GM23248 (cell line): ENCODE data around the gene SNX32. TPM values are rescaled to one million over a fixed set of nuclear protein-coding genes. Genes with fewer than 3 reads are reported as not detected.

ENCODE experiments used
- DNase-seq: peaks from one replicate; pipeline ENCODE4 v3.0.0-alpha.2; 2015
- H2AFZ ChIP-seq: fragments of 200-600 bp; sonication (generic); 2 replicates; pipeline ENCODE4 v1.6.1; 2016; ENCODE audit warnings: antibody characterized with exemption
- H3F3A ChIP-seq: fragments of 200-600 bp; sonication (generic); 2 replicates; pipeline ENCODE4 v1.6.1; 2016; ENCODE audit warnings: mild to moderate bottlenecking, antibody characterized with exemption, mixed run types; ENCODE audit not compliant: insufficient read depth
- H3K27ac ChIP-seq: fragments of 200-600 bp; sonication (generic); 2 replicates; pipeline ENCODE4 v1.5.1; 2016; ENCODE audit warnings: mild to moderate bottlenecking
- H3K27me3 ChIP-seq: fragments of 200-600 bp; sonication (generic); replicated peaks from 2 replicates; pipeline ENCODE4 v1.6.1; 2016; ENCODE audit warnings: mild to moderate bottlenecking; ENCODE audit not compliant: insufficient read depth
- H3K36me3 ChIP-seq: fragments of 200-600 bp; sonication (generic); 2 replicates; pipeline ENCODE4 v1.6.1; 2016; ENCODE audit warnings: low read depth, mild to moderate bottlenecking
- H3K4me1 ChIP-seq: fragments of 200-600 bp; sonication (generic); 2 replicates; pipeline ENCODE4 v1.6.1; 2016; ENCODE audit warnings: mild to moderate bottlenecking; ENCODE audit not compliant: insufficient read depth
- H3K4me2 ChIP-seq: fragments of 200-600 bp; sonication (generic); one replicate; pipeline ENCODE4 v1.6.1; 2016; ENCODE audit warnings: mild to moderate bottlenecking; ENCODE audit not compliant: unreplicated experiment
- H3K4me3 ChIP-seq: fragments of 200-600 bp; sonication (generic); 2 replicates; pipeline ENCODE4 v1.5.1; 2016; ENCODE audit warnings: mild to moderate bottlenecking
- H3K79me2 ChIP-seq: fragments of 200-600 bp; sonication (generic); 2 replicates; pipeline ENCODE4 v1.6.1; 2016; ENCODE audit warnings: mild to moderate bottlenecking; ENCODE audit not compliant: insufficient read depth
- H3K9ac ChIP-seq: fragments of 200-600 bp; sonication (generic); 2 replicates; pipeline ENCODE4 v1.6.1; 2016; ENCODE audit warnings: mild to moderate bottlenecking
- H3K9me2 ChIP-seq: fragments of 200-600 bp; sonication (generic); 2 replicates; pipeline ENCODE4 v1.6.1; 2016; ENCODE audit warnings: mixed run types, mild to moderate bottlenecking, moderate library complexity; ENCODE audit not compliant: insufficient read depth
- H3K9me3 ChIP-seq: fragments of 200-600 bp; sonication (generic); one replicate; pipeline ENCODE4 v1.6.1; 2017; ENCODE audit warnings: low read depth
- H4K20me1 ChIP-seq: fragments of 200-600 bp; sonication (generic); 2 replicates; pipeline ENCODE4 v1.6.0; 2016; ENCODE audit not compliant: insufficient read depth
- EZH2 ChIP-seq: fragments of 200-600 bp; sonication (generic); IDR thresholded peaks from 2 replicates; pipeline ENCODE4 v1.6.1; 2018; ENCODE audit warnings: antibody characterized with exemption, mild to moderate bottlenecking; ENCODE audit not compliant: insufficient read depth, poor library complexity, severe bottlenecking
- EZH2phosphoT487 ChIP-seq: fragments of 200-600 bp; sonication (generic); IDR thresholded peaks from 2 replicates; pipeline ENCODE4 v1.6.1; 2018; ENCODE audit warnings: antibody characterized with exemption, moderate library complexity, mild to moderate bottlenecking, low read depth; ENCODE audit not compliant: insufficient read depth
- WGBS, 2 experiments: methylation state at CpG; one replicate each; pipeline ENCODE4 v1.1.6; 2015 to 2017; ENCODE audit warnings: low lambda C conversion rate in 2 of 2, low coverage in 1 of 2; ENCODE audit errors: missing lambda C conversion rate in 2 of 2; 5-methylcytosine and 5-hydroxymethylcytosine counted together
- in situ Hi-C: fragments of 300-500 bp; cut with MboI; formaldehyde crosslinking; loops from 2 replicates; pipeline ENCODE4 v1.15.0; 2020
- polyA plus RNA-seq: library from polyadenylated mRNA; unstranded; fragments of >200 nt; fragmentation: Nextera tagmentation; extraction: Ambion mirVana; gene quantifications from 2 replicates; pipeline ENCODE4 v1.2.1, GENCODE V29; 2016
- total RNA-seq: library from RNA; depleted of rRNA; stranded (reverse); fragments of >200 nt; shearing (Covaris generic); gene quantifications from 2 replicates; pipeline ENCODE4 v1.2.3, GENCODE V29; 2014

Gene SNX32
- total and polyA plus RNA-seq, 2 experiments from 2014 or later = 0.51 TPM; not detected in 1

DNA sequence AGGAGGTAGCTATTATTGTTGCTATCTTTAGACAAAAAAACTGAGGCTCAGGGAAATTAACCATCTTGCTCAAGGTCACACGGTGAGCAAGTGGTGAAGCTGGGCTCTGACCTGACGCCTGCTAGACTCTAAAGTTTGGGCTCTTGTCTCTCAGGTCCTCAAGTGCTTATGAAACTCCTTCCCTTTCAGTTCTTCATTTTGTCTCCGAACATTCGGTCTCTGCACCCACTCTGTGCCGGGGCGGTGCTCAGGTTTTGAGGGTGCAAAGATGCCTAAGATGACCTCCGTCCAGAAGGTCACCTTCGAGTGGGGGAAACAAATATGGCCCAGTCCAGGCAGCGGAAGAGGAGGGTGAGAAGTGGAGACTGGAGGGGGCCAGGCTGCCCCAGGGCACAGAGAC, 30.9 kb upstream of the SNX32 start:
- Histone ChIP-seq H3K9me3 (no peaks in the 10 kb centered on the region), H4K20me1 (no peaks in the 10 kb centered on the region), H3K4me1 (no peaks in the 10 kb centered on the region), H3K27ac (no peak overlapping the region), H3F3A (no peaks in the 10 kb centered on the region), H3K9ac (no peak overlapping the region), H3K9me2 (no peaks in the 10 kb centered on the region), H3K36me3 (no peaks in the 10 kb centered on the region), H3K4me2 (no peak overlapping the region), H2AFZ (no peak overlapping the region), H3K27me3 (peaks cover 35% of the 10 kb centered on the region; the same call in 1 of the 2 replicates), H3K79me2 (no peaks in the 10 kb centered on the region), H3K4me3 (no peak overlapping the region)
- TF ChIP-seq EZH2phosphoT487 (no peak), EZH2 (no peak)
- 66 to 72% methylated on average over 9 of the region's 9 CpGs for WGBS, 2 experiments
- in situ Hi-C loops = no loop called here
- no peak for DNase-seq

DNA sequence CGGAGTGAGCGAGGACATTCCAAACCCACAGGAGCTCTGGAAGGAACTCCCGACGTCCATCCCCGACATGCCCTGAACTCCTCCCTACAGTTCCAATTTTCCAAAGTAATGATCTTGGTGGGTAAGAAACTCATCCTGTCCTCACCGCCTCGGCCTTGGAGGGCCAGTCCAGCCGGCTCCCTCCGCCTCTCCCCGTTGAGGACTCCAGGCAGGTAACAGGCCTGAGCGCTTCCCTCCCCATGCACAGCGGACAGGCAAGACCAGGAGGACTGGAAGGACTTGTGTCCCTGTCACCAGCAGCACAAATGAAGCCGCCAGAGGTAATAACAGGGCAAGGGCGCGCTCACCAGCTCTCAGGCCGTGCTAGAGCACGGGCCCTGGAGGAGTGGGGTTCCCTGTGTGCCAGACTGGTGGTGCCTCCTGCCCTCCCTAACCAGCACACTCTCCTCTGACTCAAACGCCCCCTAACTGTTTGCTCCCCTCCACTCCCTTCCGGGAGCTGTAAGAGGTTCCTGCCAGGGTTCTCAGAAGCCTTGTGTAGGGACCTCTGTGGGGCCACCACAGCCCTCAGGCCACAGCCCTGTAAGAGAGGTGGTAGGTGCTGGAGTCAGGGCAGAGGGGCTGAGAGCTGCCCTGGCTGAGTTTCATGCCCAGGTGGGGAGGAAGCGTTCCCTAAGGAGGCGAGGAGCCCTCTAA, 29.8 kb upstream of the SNX32 start:
- H3K4me2 ChIP-seq = no peak overlapping the region

GRCh38 chr11:65806979-65807378, 26.8 kb upstream of the SNX32 start:
- Histone ChIP-seq H3K9ac (no peak overlapping the region), H3K36me3 (no peaks in the 10 kb centered on the region), H3K4me3 (no peak overlapping the region), H4K20me1 (no peaks in the 10 kb centered on the region), H2AFZ (no peak overlapping the region), H3K9me2 (no peaks in the 10 kb centered on the region), H3K4me2 (no peak overlapping the region), H3K79me2 (no peaks in the 10 kb centered on the region), H3K27me3 (peaks cover 25% of the 10 kb centered on the region; the same call in 1 of the 2 replicates), H3K27ac (no peak overlapping the region), H3F3A (no peaks in the 10 kb centered on the region), H3K9me3 (no peaks in the 10 kb centered on the region), H3K4me1 (no peaks in the 10 kb centered on the region)
- no peak for DNase-seq
- TF ChIP-seq EZH2phosphoT487 (no peak), EZH2 (no peak)
- in situ Hi-C loops = no loop called here
- WGBS, 2 experiments = 33 to 41% methylated on average over 6 of the region's 6 CpGs

More for the DNA sequence above, 29.8 kb upstream of the SNX32 start:
- H3K4me3 ChIP-seq = no peak overlapping the region
- no peaks in the 10 kb centered on the region for H3K36me3 ChIP-seq
- H3K79me2 ChIP-seq = no peaks in the 10 kb centered on the region
- no peak overlapping the region for H3K9ac ChIP-seq
- TF ChIP-seq EZH2phosphoT487 (no peak), EZH2 (no peak)
- in situ Hi-C loops = no loop called here
- no peak overlapping the region for H2AFZ ChIP-seq
- no peaks in the 10 kb centered on the region for H4K20me1 ChIP-seq
- H3K4me1 ChIP-seq = no peaks in the 10 kb centered on the region
- H3K9me2 ChIP-seq = no peaks in the 10 kb centered on the region
- DNase-seq = no peak
- H3K27me3 ChIP-seq = peaks cover 35% of the 10 kb centered on the region; the same call in 1 of the 2 replicates
- WGBS, 2 experiments = 39 to 41% methylated on average over 21 of the region's 21 CpGs
- H3F3A ChIP-seq = no peaks in the 10 kb centered on the region
- H3K9me3 ChIP-seq = no peaks in the 10 kb centered on the region
- H3K27ac ChIP-seq = no peak overlapping the region

GRCh38 chr11:65808744-65809341, 24.9 kb upstream of the SNX32 start:
- no peak for TF ChIP-seq EZH2phosphoT487
- TF ChIP-seq EZH2 = no peak
- Histone ChIP-seq H3K36me3 (no peaks in the 10 kb centered on the region), H3F3A (no peaks in the 10 kb centered on the region), H3K9me2 (no peaks in the 10 kb centered on the region), H2AFZ (no peak overlapping the region), H3K79me2 (no peaks in the 10 kb centered on the region), H3K4me2 (no peak overlapping the region), H3K9ac (no peak overlapping the region), H3K9me3 (no peaks in the 10 kb centered on the region), H3K4me3 (no peak overlapping the region), H3K27me3 (peaks cover 11% of the 10 kb centered on the region; the same call in 1 of the 2 replicates), H4K20me1 (no peaks in the 10 kb centered on the region), H3K4me1 (no peaks in the 10 kb centered on the region), H3K27ac (no peak overlapping the region)
- DNase-seq = no peak
- 70 to 74% methylated on average over 19 to 20 of the region's 20 CpGs for WGBS, 2 experiments
- in situ Hi-C loops = no loop called here
